ENCODE measurements around the gene SPRYD3.
"Not testable (repeated sequence)": the region's sequence is repeated elsewhere in the genome, so short reads cannot be mapped to it uniquely, and the experiment has no call there.

GRCh38 chr12:53033832-53034231 is 45.4 kb downstream of the SPRYD3 start:
- TF ChIP-seq, protein P1, sequence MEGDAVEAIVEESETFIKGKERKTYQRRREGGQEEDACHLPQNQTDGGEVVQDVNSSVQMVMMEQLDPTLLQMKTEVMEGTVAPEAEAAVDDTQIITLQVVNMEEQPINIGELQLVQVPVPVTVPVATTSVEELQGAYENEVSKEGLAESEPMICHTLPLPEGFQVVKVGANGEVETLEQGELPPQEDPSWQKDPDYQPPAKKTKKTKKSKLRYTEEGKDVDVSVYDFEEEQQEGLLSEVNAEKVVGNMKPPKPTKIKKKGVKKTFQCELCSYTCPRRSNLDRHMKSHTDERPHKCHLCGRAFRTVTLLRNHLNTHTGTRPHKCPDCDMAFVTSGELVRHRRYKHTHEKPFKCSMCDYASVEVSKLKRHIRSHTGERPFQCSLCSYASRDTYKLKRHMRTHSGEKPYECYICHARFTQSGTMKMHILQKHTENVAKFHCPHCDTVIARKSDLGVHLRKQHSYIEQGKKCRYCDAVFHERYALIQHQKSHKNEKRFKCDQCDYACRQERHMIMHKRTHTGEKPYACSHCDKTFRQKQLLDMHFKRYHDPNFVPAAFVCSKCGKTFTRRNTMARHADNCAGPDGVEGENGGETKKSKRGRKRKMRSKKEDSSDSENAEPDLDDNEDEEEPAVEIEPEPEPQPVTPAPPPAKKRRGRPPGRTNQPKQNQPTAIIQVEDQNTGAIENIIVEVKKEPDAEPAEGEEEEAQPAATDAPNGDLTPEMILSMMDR (IDR thresholded peaks at IDR 0.05), result not testable (repeated sequence)
- not testable (repeated sequence) for TF ChIP-seq POLR2A (IDR thresholded peaks at IDR 0.05)

Measured in lower leg skin (tissue), 3 donors.